Activated CD4-positive, alpha-beta memory T cell treated with anti-CD3 and anti-CD28 coated beads, Interleukin-2, amount 10 ng/mL, durations not matched to agents 7 days and 5 days (primary cell): ENCODE results near the gene NT5E. TPM values are rescaled to one million over a fixed set of nuclear protein-coding genes. Genes with fewer than 3 reads are reported as not detected.

ENCODE experiments used
- CTCF ChIA-PET: fragments of 350-600 bp; sonication (Branson Sonifier 250); formaldehyde crosslinking; loops from one replicate; lab custom pipeline; 2021; ENCODE audit warnings: antibody characterized with exemption, inconsistent platforms; lab: Charles Lee
- POLR2A ChIA-PET: fragments of 350-600 bp; sonication (Branson Sonifier 250); formaldehyde crosslinking; loops from one replicate; lab custom pipeline; 2021; ENCODE audit warnings: antibody characterized with exemption; lab: Charles Lee
- DNase-seq: peaks from one replicate; pipeline ENCODE4 v3.0.0-alpha.2; 2020
- H3K27ac Mint-ChIP-seq: one replicate; pipeline ENCODE4 v1.8.0; 2021; ENCODE audit warnings: mild to moderate bottlenecking, mixed read lengths
- H3K27me3 Mint-ChIP-seq: one replicate; pipeline ENCODE4 v1.8.0; 2021; ENCODE audit warnings: mixed read lengths
- H3K36me3 Mint-ChIP-seq: one replicate; pipeline ENCODE4 v1.8.0; 2021; ENCODE audit warnings: low read depth, mixed read lengths
- H3K4me1 Mint-ChIP-seq: one replicate; pipeline ENCODE4 v1.8.0; 2021; ENCODE audit warnings: mixed read lengths
- H3K4me3 Mint-ChIP-seq: one replicate; pipeline ENCODE4 v1.8.0; 2021; ENCODE audit warnings: mild to moderate bottlenecking, mixed read lengths
- H3K9me3 Mint-ChIP-seq: one replicate; pipeline ENCODE4 v1.8.0; 2021; ENCODE audit warnings: mixed read lengths
- total RNA-seq, 2 experiments: library from RNA; stranded (reverse); gene quantifications; one replicate each; pipeline ENCODE4 v1.2.3, GENCODE V29; 2021

The NT5E gene
- total RNA-seq, 2 experiments from 2014 or later: 2.4 to 3.4 TPM

DNA sequence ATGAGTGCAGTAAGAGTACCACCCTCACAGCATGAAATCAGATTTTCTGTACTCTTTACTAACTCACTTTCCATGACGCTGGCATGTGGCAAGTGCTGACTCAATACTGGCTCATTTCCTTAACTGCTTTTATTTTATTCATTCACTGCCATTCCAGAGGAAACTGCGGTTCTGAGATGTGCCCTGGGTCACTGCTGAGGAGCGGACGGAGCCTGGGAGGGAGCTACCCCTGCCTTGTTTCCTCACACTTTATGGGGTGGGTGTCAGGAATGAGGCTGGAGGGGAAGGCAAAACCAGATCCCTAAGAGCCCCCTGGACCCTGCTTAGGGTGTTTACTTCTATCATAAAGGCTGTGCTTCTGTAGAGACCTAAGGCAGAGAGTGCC is 14.4 kb downstream of the NT5E start:
- Mint-ChIP-seq H3K27ac (peak overlapping the region; percentile 21), H3K4me1 (peaks cover 58% of the 10 kb centered on the region), H3K4me3 (no peak overlapping the region), H3K9me3 (no peaks in the 10 kb centered on the region), H3K27me3 (peaks cover 11% of the 10 kb centered on the region), H3K36me3 (no peaks in the 10 kb centered on the region)
- DNase-seq: no peak
- ChIA-PET POLR2A (interaction anchor here (1.0 to 1.2 kb wide), 2 partner anchors 12 to 14 kb away, joined by 3 to 6 read pairs; partner anchors contain the start of gene NT5E), CTCF (interaction anchor here (0.7 to 6.2 kb wide), 3 partner anchors 14 to 616 kb away, joined by 3 to 35 read pairs (median 4); partner anchors contain the start of gene NT5E)

DNA sequence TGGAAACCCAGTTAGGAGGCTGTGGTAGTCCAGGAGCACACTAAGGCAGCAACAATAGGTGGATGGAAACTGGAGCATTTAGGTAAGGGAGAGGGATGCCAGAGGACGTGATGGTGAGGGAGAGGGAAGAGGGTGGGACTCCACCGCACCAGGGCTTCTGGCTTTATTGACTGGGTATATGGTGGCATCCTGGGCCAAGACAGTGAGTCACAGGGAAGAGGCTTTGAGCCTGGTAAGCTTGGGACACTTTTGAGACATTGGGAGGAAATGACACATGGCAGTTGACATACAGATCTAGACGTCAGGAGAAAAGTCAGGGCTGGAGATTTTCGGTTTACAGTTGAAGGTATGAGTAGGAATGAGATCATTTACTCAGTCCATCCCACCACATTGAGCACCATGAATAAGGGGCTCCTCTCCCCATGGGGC is 14.9 kb downstream of the NT5E start:
- ChIA-PET CTCF (interaction anchor here (1.7 to 6.2 kb wide), 2 partner anchors 15 to 17 kb away, joined by 4 to 35 read pairs; partner anchors contain the start of gene NT5E), POLR2A (interaction anchor here (1.2 kb wide), 1 partner anchor 15 kb away, joined by 6 read pairs; the partner anchor contains the start of gene NT5E)
- Mint-ChIP-seq H3K9me3 (no peaks in the 10 kb centered on the region), H3K27me3 (peaks cover 11% of the 10 kb centered on the region), H3K4me1 (peaks cover 56% of the 10 kb centered on the region), H3K27ac (peak overlapping the region; percentile 21), H3K4me3 (no peak overlapping the region), H3K36me3 (no peaks in the 10 kb centered on the region)
- DNase-seq: no peak

DNA sequence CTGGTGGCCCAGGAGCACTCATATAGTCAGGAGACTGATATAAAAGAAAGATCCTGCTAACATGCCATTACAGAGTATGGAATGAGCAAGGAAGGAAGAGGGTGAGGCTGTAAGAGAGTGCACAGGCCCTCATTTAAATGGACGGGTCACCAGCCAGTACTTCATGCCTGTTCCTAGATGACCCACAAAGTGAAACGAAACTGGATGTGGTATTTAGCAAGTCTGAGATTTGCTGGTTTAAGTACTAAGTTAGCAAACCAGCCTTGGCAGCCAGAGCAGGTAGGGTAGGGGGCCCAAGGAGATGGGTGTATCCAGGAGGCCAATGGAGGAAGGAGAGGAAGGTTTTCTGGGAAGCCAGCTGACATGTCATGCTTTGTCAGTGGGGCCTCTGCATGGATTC is 15.9 kb downstream of the NT5E start:
- Mint-ChIP-seq H3K27ac (peak overlapping the region; percentile 22), H3K9me3 (no peaks in the 10 kb centered on the region), H3K36me3 (no peaks in the 10 kb centered on the region), H3K4me1 (peaks cover 49% of the 10 kb centered on the region), H3K4me3 (no peak overlapping the region), H3K27me3 (peaks cover 11% of the 10 kb centered on the region)
- DNase-seq: no peak
- ChIA-PET CTCF (interaction anchor here (6.2 kb wide), 1 partner anchor 16 kb away, joined by 35 read pairs; no protein-coding TSS in a partner anchor), POLR2A (no interaction called here)

DNA sequence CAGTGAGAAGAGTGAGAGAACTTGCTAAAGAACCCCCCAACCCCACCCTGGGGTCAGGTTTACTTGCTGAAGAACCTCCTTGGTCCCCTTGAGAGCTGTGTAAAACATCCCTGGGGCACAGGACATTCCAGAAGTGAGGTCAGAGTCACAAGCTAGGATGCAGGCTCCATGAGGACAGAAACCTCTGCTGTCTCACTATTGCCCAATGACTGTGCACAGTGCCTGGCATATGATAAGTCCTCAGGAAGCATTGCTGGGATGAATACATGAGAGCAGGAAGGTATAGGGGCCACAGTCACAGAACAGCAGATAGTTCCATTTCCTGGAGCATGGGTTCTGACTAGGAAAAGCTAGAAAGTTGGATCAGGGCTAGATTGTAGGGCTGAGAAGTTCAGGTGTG is 18.4 kb downstream of the NT5E start:
- peaks cover 6% of the 10 kb centered on the region for H3K27me3 Mint-ChIP-seq
- ChIA-PET CTCF (interaction anchor here (3.7 kb wide), 1 partner anchor 14 kb away, joined by 21 read pairs; no protein-coding TSS in a partner anchor), POLR2A (interaction anchor here (1.1 to 1.5 kb wide), 2 partner anchors 14 to 210 kb away, joined by 3 read pairs; no protein-coding TSS in a partner anchor)
- peaks cover 28% of the 10 kb centered on the region for H3K4me1 Mint-ChIP-seq
- H3K4me3 Mint-ChIP-seq: no peak overlapping the region
- no peaks in the 10 kb centered on the region for H3K36me3 Mint-ChIP-seq
- DNase-seq: no peak
- no peak overlapping the region for H3K27ac Mint-ChIP-seq
- no peaks in the 10 kb centered on the region for H3K9me3 Mint-ChIP-seq

DNA sequence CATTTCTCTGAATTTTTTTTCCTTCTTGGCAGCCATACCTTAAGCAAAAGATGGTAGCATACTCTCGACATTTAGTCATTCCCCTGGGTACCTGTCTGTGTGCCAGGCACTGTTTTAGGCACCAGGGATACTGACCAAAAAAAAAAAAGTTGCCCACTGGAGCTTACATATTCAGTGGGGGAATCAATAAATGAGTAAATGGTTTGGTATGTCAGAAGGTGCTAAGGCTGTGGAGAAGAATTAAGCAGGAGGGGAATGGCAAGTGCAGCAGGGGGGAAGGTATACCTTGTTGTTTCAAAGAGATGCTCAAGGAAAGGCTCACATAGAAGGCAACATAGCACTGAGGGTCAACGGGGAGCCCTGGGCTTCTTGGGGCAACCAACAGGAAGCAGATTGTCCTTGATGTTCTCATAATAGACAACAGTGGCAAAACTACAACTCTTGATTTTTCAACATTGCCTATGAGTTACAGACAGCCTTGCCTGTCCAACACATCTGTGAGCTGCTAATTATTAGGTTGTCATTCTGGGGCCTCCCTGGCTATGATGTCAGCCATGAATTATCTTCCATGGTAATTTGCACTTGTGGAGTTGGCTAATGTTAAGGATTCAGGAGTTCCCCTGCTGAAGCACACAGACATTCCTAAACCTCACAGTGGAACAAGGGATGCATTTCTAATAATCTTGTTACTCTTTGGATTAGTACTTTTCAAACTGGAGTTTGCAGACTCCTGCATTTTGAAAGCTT is 19.6 kb downstream of the NT5E start:
- Mint-ChIP-seq H3K36me3 (no peaks in the 10 kb centered on the region), H3K9me3 (no peaks in the 10 kb centered on the region), H3K27me3 (peaks cover 4% of the 10 kb centered on the region), H3K27ac (no peak overlapping the region), H3K4me1 (peaks cover 18% of the 10 kb centered on the region), H3K4me3 (no peak overlapping the region)
- POLR2A ChIA-PET: interaction anchor here (0.6 kb wide), 1 partner anchor 48 kb away, joined by 3 read pairs; no protein-coding TSS in a partner anchor
- no peak for DNase-seq
- CTCF ChIA-PET: interaction anchor here (1.2 to 3.7 kb wide), 2 partner anchors 13 to 114 kb away, joined by 5 to 21 read pairs; no protein-coding TSS in a partner anchor

DNA sequence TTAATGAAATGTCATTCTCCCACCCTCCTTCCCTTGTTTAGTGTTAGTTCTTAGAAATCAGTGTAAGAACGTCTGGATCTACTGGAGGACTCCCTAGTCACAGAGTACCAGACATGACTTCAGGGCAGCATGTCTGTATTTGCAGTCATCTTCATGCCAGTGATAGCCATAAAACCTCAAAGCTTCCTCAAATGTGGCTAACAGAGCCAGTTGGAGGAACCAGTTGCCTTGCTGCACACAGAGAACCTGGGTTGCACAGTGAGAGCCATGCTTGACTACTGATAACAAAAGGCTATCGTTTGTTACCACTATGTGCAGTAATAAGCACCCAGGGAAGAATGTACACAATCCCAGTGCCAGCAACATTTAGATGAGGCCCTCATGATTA is 20.1 kb downstream of the NT5E start:
- H3K4me1 Mint-ChIP-seq: peaks cover 13% of the 10 kb centered on the region
- CTCF ChIA-PET: interaction anchor here (1.2 to 3.7 kb wide), 2 partner anchors 13 to 115 kb away, joined by 5 to 21 read pairs; no protein-coding TSS in a partner anchor

DNA sequence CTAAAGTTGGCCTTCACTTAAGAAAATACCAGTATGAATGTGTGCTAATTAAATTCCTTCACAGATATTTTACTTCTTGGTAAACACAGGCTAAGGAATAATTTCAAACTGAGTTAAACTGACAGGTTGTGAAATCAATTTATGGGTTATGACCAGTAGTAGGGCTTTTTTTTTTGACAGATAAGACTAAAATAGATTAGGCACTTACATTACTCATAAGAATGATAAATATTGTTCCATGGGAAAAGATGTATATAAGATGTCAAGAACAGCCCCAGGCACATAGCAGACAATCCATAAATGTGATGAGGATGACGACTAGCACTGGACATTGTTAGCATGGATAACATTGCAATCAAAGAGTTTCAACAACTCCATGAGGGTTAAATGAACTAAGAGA is 22.9 kb downstream of the NT5E start:
- H3K27me3 Mint-ChIP-seq: peaks cover 11% of the 10 kb centered on the region
- H3K36me3 Mint-ChIP-seq: no peaks in the 10 kb centered on the region
- ChIA-PET POLR2A (no interaction called here), CTCF (interaction anchor here (0.9 kb wide), 1 partner anchor 10 kb away, joined by 3 read pairs; no protein-coding TSS in a partner anchor)
- DNase-seq: no peak
- H3K9me3 Mint-ChIP-seq: no peaks in the 10 kb centered on the region
- H3K4me3 Mint-ChIP-seq: no peak overlapping the region
- H3K27ac Mint-ChIP-seq: no peak overlapping the region
- no peaks in the 10 kb centered on the region for H3K4me1 Mint-ChIP-seq

More for the DNA sequence above, 20.1 kb downstream of the NT5E start:
- Mint-ChIP-seq H3K9me3 (no peaks in the 10 kb centered on the region), H3K27ac (no peak overlapping the region), H3K36me3 (no peaks in the 10 kb centered on the region), H3K4me3 (no peak overlapping the region), H3K27me3 (peaks cover 4% of the 10 kb centered on the region)
- no peak for DNase-seq
- POLR2A ChIA-PET: no interaction called here

DNA sequence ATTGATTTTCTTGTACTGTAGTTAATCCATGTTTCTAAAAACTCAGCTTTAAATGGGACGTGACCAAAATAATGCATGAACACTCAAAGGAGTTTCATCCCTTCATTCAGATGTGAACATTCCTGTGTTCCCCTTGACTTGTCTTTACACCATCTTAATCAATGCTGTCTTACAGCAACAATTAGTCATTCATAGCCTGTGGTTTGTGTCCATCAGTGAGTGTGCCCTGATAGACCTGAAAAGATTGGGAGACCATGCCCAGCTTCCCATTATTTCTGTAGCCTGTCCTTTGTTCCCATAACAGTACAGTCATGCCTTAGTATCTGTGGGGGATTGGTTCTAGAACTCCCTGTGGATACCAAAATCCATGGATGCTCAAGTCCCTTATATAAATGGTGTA is 23.9 kb downstream of the NT5E start:
- ChIA-PET CTCF (interaction anchor here (2.5 kb wide), 1 partner anchor 10 kb away, joined by 13 read pairs; no protein-coding TSS in a partner anchor), POLR2A (no interaction called here)
- Mint-ChIP-seq H3K4me1 (no peaks in the 10 kb centered on the region), H3K27ac (no peak overlapping the region), H3K36me3 (no peaks in the 10 kb centered on the region), H3K4me3 (no peak overlapping the region), H3K9me3 (no peaks in the 10 kb centered on the region), H3K27me3 (peaks cover 9% of the 10 kb centered on the region)
- no peak for DNase-seq

DNA sequence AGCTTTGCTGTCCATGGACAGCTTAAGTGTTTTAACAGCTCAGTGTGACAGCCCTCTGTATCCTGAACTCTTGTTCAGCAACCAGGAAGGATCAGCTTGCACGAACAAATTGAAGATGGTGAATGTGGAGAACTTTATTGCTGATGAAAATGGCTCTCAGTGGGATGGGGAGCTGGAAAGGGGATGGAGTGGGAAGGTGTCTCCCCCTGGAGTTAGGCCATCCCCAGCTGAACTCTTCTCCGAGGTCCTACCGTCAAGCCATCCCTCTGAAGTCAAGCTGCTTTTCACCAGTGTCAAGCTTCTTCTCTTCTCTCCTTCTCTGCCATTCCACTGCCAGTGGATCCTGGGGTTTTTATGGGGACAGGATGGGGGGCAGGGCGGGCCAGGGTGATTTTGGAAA is 26.6 kb downstream of the NT5E start:
- Mint-ChIP-seq H3K36me3 (no peaks in the 10 kb centered on the region), H3K27me3 (peaks cover 7% of the 10 kb centered on the region), H3K4me3 (no peak overlapping the region), H3K27ac (no peak overlapping the region), H3K9me3 (no peaks in the 10 kb centered on the region), H3K4me1 (no peaks in the 10 kb centered on the region)
- DNase-seq: no peak
- CTCF ChIA-PET: no interaction called here
- POLR2A ChIA-PET: no interaction called here

DNA sequence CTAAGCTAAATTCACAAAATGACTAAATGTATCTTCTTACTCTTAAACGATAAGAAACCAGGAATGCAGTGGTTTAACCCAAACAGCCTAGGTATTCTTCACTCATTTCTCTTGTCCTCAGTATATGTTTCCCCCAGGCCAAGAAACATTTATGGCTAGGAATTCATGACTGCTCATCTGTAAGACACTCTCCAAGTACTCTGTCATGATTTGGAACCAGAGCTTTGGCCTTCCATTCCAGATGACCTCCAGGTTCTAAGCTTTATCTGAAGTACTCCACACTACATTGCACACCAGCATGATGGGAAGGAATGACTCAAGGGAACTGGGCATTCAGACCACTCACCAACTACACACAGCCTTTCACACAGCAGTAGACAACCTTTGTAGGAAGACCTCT is 29.3 kb downstream of the NT5E start:
- ChIA-PET POLR2A (interaction anchor here (2.1 kb wide), 1 partner anchor 18 kb away, joined by 5 read pairs; no protein-coding TSS in a partner anchor), CTCF (interaction anchor here (0.9 to 3.4 kb wide), 2 partner anchors 29 to 125 kb away, joined by 3 to 19 read pairs; partner anchors contain the start of gene NT5E)
- DNase-seq: no peak
- Mint-ChIP-seq H3K4me1 (peaks cover 8% of the 10 kb centered on the region), H3K9me3 (no peaks in the 10 kb centered on the region), H3K27me3 (peaks cover 7% of the 10 kb centered on the region), H3K4me3 (no peak overlapping the region), H3K36me3 (no peaks in the 10 kb centered on the region), H3K27ac (no peak overlapping the region)

DNA sequence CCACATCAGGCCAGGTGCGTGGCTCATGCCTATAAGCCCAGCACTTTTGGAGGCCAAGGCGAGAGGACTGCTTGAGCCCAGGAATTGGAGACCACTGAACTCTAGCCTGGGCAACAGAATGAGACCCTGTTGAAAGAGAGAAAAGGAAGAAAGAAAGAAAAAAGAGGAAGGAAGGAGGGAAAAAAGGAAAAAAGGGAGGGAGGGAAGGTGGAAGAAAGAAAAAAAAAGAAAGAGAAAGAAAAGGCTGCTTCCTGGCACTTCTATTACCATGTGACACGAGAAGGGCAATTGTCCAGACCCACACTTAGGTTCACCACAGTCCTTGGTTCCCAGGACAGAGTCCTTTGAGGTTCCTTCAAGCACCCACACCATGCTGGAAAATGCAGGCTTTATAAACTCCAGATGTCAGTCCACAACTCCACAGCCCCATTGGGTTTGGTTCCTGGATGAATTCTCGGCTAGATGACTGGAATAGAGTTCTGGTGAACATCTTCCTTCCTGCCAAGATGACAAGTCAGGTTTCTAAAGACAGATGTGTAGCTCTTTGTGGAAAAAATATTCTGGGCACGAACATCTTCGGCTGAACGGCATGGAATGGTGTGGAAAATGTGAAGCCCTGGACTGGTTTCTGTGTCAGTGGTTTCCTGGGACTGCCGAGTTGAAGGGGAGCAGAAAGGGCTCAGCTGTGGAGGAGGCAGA is 32.5 kb downstream of the NT5E start:
- no peak for DNase-seq
- Mint-ChIP-seq H3K27me3 (no peaks in the 10 kb centered on the region), H3K36me3 (no peaks in the 10 kb centered on the region), H3K27ac (no peak overlapping the region), H3K9me3 (no peaks in the 10 kb centered on the region), H3K4me3 (no peak overlapping the region), H3K4me1 (peaks cover 8% of the 10 kb centered on the region)
- ChIA-PET POLR2A (interaction anchor here (0.7 to 1.5 kb wide), 3 partner anchors 14 to 196 kb away, joined by 3 to 4 read pairs (median 4); no protein-coding TSS in a partner anchor), CTCF (interaction anchor here (0.7 to 5.2 kb wide), 36 partner anchors 8 to 1974 kb away, joined by 3 to 71 read pairs (median 6); partner anchors contain the start of genes NT5E and SNX14)

DNA sequence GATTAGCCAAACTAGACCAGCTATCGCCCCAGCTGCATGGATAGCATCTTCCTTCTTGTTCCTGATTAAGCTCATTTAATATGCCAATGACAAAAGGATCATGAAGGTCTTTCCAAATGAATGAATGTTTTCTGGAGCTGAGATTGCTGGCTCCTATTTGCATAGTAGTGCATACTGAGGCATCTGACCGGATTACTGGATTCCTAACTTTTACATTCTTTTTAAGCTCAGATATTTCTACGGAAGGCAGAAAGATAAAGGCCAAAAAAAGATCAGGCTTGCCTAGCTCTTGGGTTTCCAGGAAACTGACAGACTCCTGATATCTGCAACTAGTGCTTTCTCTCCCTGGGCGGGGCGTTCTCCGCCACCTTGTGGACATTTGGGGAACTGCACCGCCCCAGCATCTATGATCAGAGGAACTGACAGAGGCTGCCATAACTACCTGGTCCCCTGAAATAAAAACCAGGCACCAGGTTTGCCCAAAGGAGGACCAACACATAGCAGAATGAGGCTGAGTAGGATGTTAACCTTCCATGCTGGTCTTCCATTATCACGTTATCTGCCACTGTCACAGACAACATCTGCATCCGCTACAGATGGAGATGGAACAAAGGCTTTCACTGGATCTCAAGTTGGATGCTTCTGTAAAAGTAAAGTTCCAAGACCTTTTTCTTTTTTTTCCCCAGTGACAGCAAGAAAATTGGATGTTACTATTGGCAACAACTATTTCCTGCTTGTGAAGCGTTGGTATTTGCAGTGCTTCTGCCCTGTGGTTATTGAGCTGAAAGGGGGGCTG is 33.2 kb downstream of the NT5E start:
- Mint-ChIP-seq H3K27ac (no peak overlapping the region), H3K27me3 (no peaks in the 10 kb centered on the region), H3K4me3 (no peak overlapping the region), H3K9me3 (no peaks in the 10 kb centered on the region), H3K4me1 (peaks cover 8% of the 10 kb centered on the region), H3K36me3 (no peaks in the 10 kb centered on the region)
- CTCF ChIA-PET: interaction anchor here (0.7 to 5.2 kb wide), 40 partner anchors 9 to 1975 kb away, joined by 3 to 71 read pairs (median 5); partner anchors contain the start of genes NT5E and SNX14
- DNase-seq: peak; percentile 83
- POLR2A ChIA-PET: interaction anchor here (0.7 to 1.5 kb wide), 3 partner anchors 15 to 195 kb away, joined by 3 to 4 read pairs (median 4); no protein-coding TSS in a partner anchor
